Pancreas (tissue), 10 donors: ENCODE measurements around the gene BMPR1A. TPM values are rescaled to one million over a fixed set of nuclear protein-coding genes. Genes with fewer than 3 reads are reported as not detected.

Source experiments
- ATAC-seq, 4 donors: fragments of 200-7000 bp; cut with Tn5 transposase; one replicate each; pipeline versions ENCODE4 v1.8.0 to v1.9.1; 2020; ENCODE audit warnings: mild to moderate bottlenecking in 4 of 4, moderate library complexity in 4 of 4
- DNase-seq, 6 donors: peaks; one replicate each; pipeline ENCODE4 v3.0.0-alpha.2; 2020
- FAIRE-seq: peaks from 2 replicates; lab custom pipeline; 2012; peaks lifted over from hg19 to GRCh38; lab: Jason Lieb, UNC
- H3K27ac ChIP-seq, 4 donors: fragments of 200-600 bp; sonication (generic); 1 replicate in 3 of 4; 2 replicates in 1 of 4; pipeline versions ENCODE4 v1.5.0 to v1.8.0; 2020
- H3K27me3 ChIP-seq, 4 donors: fragments of 200-600 bp; one replicate each; pipeline ENCODE4 v1.8.0; 2021
- H3K36me3 ChIP-seq, 3 donors: fragments of 200-600 bp; sonication (generic) in 1 of 3; one replicate each; pipeline versions ENCODE4 v1.5.0 to v1.8.0; 2020 to 2021
- H3K4me1 ChIP-seq, 3 donors: fragments of 200-600 bp; one replicate each; pipeline ENCODE4 v1.8.0; 2021
- H3K4me3 ChIP-seq, 4 donors: fragments of 200-600 bp; sonication (generic) in 2 of 4; one replicate each; pipeline versions ENCODE4 v1.5.0 to v1.8.0; 2020 to 2021
- H3K9me3 ChIP-seq, 4 donors: fragments of 200-600 bp; one replicate each; pipeline ENCODE4 v1.8.0; 2021
- CTCF ChIP-seq, 4 donors: fragments of 200-600 bp; sonication (generic) in 3 of 4; IDR thresholded peaks; one replicate each; pipeline versions ENCODE4 v1.5.0 to v1.8.0; 2021; ENCODE audit warnings: antibody characterized with exemption in 4 of 4
- WGBS, 2 donors: extraction: QIAGEN DNeasy Blood & Tissue Kit; methylation state at CpG; one replicate each; pipeline ENCODE4 v1.1.7; 2013; 5-methylcytosine and 5-hydroxymethylcytosine counted together
- intact Hi-C, 3 donors: fragments of 100-400 bp; cut with DNase I; formaldehyde crosslinking; loops; one replicate each; pipeline versions ENCODE4 v1.11.1 to v1.14.2; 2022
- polyA plus RNA-seq, 2 donors: library from polyadenylated mRNA; stranded (reverse); fragments of 200-250 nt; gene quantifications; one replicate each; pipeline ENCODE4 v1.2.3, GENCODE V29; 2013
- total RNA-seq, 6 donors: library from RNA; stranded (reverse); fragmentation: NEBNext Ultra II Directional in 4 of 6; extraction: Animal tissue kit (Norgen Biotek cat#: 25700) in 4 of 6; gene quantifications; one replicate each; pipeline versions ENCODE4 v1.2.1 to v1.2.4, GENCODE V29; 2021 to 2023
- donor health status: healthy with polysubstance abuse.
- donor health status: DM: no; HTN: no; CAD: no; lungs with moderate emphysema.
- donor health status: DM: no; HTN: no; CAD: no.
- donor health status: control.
- donor health status: control.
- donor health status: Bipolar disorder and iron deficiency.
- donor health status: DM: yes; HTN: yes; CAD: no.
- donor health status: DM: no; HTN: no; CAD: no.
- donor health status: DM: no; HTN: no; CAD: no.
- donor health status: DM: yes; HTN: yes; CAD: no.

The BMPR1A gene
- total and polyA plus RNA-seq, 8 donors = 3.5 to 22.3 (median 11.1) TPM

- H3K27ac ChIP-seq = no peak overlapping the region
- no peak for DNase-seq
- peaks cover 5 to 6% (median 5%) of the 10 kb centered on the region in 3 donors for H3K36me3 ChIP-seq
- no peak for TF ChIP-seq CTCF (IDR thresholded peaks at IDR 0.05)
- no peak for FAIRE-seq
- no peaks in the 10 kb centered on the region for H3K27me3 ChIP-seq
- ATAC-seq = no peak
- intact Hi-C loops = no loop called here
- no peak overlapping the region for H3K4me3 ChIP-seq
- peaks cover 0 to 7% (median 4%) of the 10 kb centered on the region in 3 donors for H3K4me1 ChIP-seq
- H3K9me3 ChIP-seq = no peaks in the 10 kb centered on the region
- WGBS, 2 donors = 83 to 90% methylated on average over 5 of the region's 5 CpGs
Observed at GRCh38 chr10:86918022-86918471, 161.6 kb downstream of the BMPR1A start.

GRCh38 chr10:86922553-86922961, 166.1 kb downstream of the BMPR1A start:
- peak; percentile 87 to 99 (median 97) for ATAC-seq
- 49 to 52% methylated on average over 9 of the region's 9 CpGs for WGBS, 2 donors

GRCh38 chr10:86929468-86930380, 173.3 kb downstream of the BMPR1A start:
- intact Hi-C loops = no loop called here
- no peak for DNase-seq
- H3K4me3 ChIP-seq = no peak overlapping the region
- WGBS, 2 donors = 91% methylated on average over 15 of the region's 15 CpGs
- FAIRE-seq = no peak
- no peak overlapping the region for H3K27ac ChIP-seq
- no peaks in the 10 kb centered on the region for H3K4me1 ChIP-seq
- no peaks in the 10 kb centered on the region for H3K36me3 ChIP-seq
- ATAC-seq = no peak
- TF ChIP-seq CTCF (IDR thresholded peaks at IDR 0.05) = no peak
- H3K27me3 ChIP-seq = no peaks in the 10 kb centered on the region
- H3K9me3 ChIP-seq = no peaks in the 10 kb centered on the region

More at GRCh38 chr10:86922553-86922961, 166.1 kb downstream of the BMPR1A start:
- no peak for TF ChIP-seq CTCF (IDR thresholded peaks at IDR 0.05)
- H3K4me1 ChIP-seq = peaks cover 0 to 8% (median 4%) of the 10 kb centered on the region in 3 donors
- H3K27ac ChIP-seq = peak overlapping the region in 2 of 4 donors; percentile 44 to 60
- DNase-seq = peak in 4 of 6 donors; percentile 39 to 76 (median 62)
- no peak overlapping the region for H3K4me3 ChIP-seq
- H3K9me3 ChIP-seq = no peaks in the 10 kb centered on the region
- intact Hi-C loops = no loop called here
- H3K36me3 ChIP-seq = peaks cover 1 to 6% (median 5%) of the 10 kb centered on the region in 3 donors
- no peaks in the 10 kb centered on the region for H3K27me3 ChIP-seq
- no peak for FAIRE-seq

GRCh38 chr10:86931872-86932271, 175.5 kb downstream of the BMPR1A start:
- TF ChIP-seq CTCF (IDR thresholded peaks at IDR 0.05) = no peak
- DNase-seq = no peak
- FAIRE-seq = no peak
- H3K27me3 ChIP-seq = no peaks in the 10 kb centered on the region
- H3K36me3 ChIP-seq = no peaks in the 10 kb centered on the region
- no peak overlapping the region for H3K27ac ChIP-seq
- 83 to 94% methylated on average over 1 of the region's 1 CpG for WGBS, 2 donors
- H3K9me3 ChIP-seq = no peaks in the 10 kb centered on the region
- peak in 1 of 4 donors; percentile 57 for ATAC-seq
- intact Hi-C loops = no loop called here
- H3K4me3 ChIP-seq = no peak overlapping the region
- no peaks in the 10 kb centered on the region for H3K4me1 ChIP-seq
